ENCODE results near the gene YWHAH. TPM values are rescaled to one million over a fixed set of nuclear protein-coding genes. Genes with fewer than 3 reads are reported as not detected.
A peak's percentile ranks its signal among the peaks of the same experiment; 100 is the strongest.

The YWHAH gene
- total RNA-seq, 6 donors from 2014 or later = 46.1 to 208 (median 164) TPM

GRCh38 chr22:31906086-31906485 lies 38.2 kb upstream of the YWHAH start:
- Histone ChIP-seq H3K27me3 (no peaks in the 10 kb centered on the region), H3K4me1 (peaks cover 0 to 6% (median 1%) of the 10 kb centered on the region in 4 donors), H3K9me3 (no peaks in the 10 kb centered on the region), H3K27ac (no peak overlapping the region), H3K4me3 (no peak overlapping the region), H3K36me3 (peaks cover 0 to 40% (median 27%) of the 10 kb centered on the region in 4 donors)
- TF ChIP-seq CTCF (IDR thresholded peaks at IDR 0.05) = no peak
- TF ChIP-seq EP300 (IDR thresholded peaks at IDR 0.05) = no peak
- no peak for TF ChIP-seq POLR2AphosphoS5 (IDR thresholded peaks at IDR 0.05)
- no peak for TF ChIP-seq POLR2A (IDR thresholded peaks at IDR 0.05)
- ATAC-seq (ENCODE audit: low FRiP score in 2 of 2) (no peak), DNase-seq (peak in 1 of 2 donors; percentile 76)
- WGBS, 2 donors = 96% methylated on average over 10 to 16 of the region's 16 CpGs

DNA sequence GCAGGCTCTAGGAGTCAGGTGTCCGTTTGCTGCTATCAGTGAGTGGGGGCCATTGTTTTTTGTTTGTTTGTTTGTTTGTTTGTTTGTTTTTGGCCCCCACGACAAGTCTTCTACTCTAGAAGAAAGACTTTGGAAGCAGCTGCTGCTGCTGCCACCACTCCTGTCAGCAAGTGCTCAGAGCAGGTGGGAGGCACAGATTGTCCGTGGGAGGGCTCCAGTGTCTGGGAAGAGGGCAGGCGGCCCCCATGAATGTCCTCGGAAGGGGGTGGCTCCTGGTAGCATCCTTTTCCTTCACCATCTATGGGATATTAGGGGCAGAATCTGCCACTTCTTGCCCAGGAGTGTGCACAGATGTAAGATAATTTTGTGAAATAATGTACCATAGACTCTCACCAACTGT lies 37.8 kb upstream of the YWHAH start:
- H3K27me3 ChIP-seq = no peaks in the 10 kb centered on the region
- no peak for DNase-seq
- no peaks in the 10 kb centered on the region for H3K9me3 ChIP-seq
- peaks cover 0 to 3% (median 0%) of the 10 kb centered on the region in 4 donors for H3K4me1 ChIP-seq
- no peak overlapping the region for H3K4me3 ChIP-seq
- TF ChIP-seq POLR2A (IDR thresholded peaks at IDR 0.05) (no peak), CTCF (IDR thresholded peaks at IDR 0.05) (no peak), POLR2AphosphoS5 (IDR thresholded peaks at IDR 0.05) (no peak), EP300 (IDR thresholded peaks at IDR 0.05) (no peak)
- no peak for ATAC-seq (ENCODE audit: low FRiP score in 2 of 2)
- no peak overlapping the region for H3K27ac ChIP-seq
- WGBS, 2 donors = 93 to 94% methylated on average over 5 of the region's 5 CpGs
- peaks cover 0 to 40% (median 27%) of the 10 kb centered on the region in 4 donors for H3K36me3 ChIP-seq

DNA sequence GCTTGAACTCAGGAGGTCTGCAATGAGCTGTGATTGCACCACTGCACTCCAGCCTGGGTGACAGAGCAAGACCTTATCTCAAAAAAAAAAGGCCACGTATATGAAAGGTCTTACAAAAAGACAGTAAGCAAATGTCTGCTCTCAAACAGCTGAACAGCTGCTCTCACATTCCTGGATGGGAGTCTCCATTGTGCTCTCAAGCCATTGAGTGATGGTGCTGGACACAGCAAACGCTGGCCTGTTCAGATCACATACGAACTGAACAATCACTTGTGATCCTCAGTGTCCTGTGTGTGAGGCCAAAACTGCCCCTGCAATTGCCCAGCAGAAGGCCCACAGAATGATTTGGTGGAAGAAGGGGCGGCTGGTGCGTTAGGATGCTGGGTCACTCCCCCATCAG lies 34.4 kb upstream of the YWHAH start:
- Histone ChIP-seq H3K4me1 (no peaks in the 10 kb centered on the region), H3K4me3 (no peak overlapping the region), H3K36me3 (peaks cover 0 to 29% (median 18%) of the 10 kb centered on the region in 4 donors), H3K27me3 (no peaks in the 10 kb centered on the region), H3K27ac (no peak overlapping the region), H3K9me3 (no peaks in the 10 kb centered on the region)
- no peak for ATAC-seq (ENCODE audit: low FRiP score in 2 of 2)
- DNase-seq = no peak
- WGBS, 2 donors = 87 to 90% methylated on average over 5 of the region's 5 CpGs
- no peak for TF ChIP-seq POLR2A (IDR thresholded peaks at IDR 0.05)
- no peak for TF ChIP-seq POLR2AphosphoS5 (IDR thresholded peaks at IDR 0.05)
- no peak for TF ChIP-seq EP300 (IDR thresholded peaks at IDR 0.05)
- TF ChIP-seq CTCF (IDR thresholded peaks at IDR 0.05) = no peak

DNA sequence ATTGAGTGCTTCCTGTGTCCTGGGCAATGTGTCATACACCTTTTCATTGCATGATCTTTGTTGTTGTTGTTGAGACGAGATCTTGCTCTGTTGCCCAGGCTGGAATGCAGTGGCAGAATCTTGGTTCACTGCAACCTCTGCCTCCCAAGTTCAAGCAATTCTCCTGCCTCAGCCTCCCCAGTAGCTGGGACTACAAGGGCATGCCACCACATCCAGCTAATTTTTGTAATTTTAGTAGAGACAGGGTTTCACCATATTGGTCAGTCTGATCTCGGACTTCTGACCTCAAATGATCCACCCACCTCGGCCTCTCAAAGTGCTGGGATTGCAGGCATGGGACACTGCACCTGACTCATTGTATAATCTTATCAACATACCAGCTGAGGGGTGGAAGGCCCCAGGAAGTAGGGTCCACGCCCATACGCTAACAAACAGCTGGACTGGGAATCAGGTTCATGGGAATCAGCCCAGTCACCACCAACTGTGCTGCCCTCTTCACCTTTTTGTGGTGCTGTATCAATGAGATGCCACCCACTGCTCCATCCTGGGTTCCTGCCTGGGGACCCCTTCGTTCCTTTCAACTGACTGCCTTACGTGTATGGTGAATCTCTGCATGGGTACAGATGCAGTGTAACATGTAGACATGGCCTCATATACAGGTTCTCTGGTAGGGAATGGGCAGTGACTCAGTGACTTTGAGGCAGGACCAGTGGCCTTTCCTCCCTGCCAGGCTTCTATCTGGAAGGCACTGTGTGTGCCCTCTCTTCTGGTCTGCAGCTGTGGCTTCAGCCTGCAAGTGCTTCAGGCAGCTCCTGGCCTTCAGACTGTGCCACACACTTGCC lies 32.5 kb upstream of the YWHAH start:
- Histone ChIP-seq H3K27me3 (no peaks in the 10 kb centered on the region), H3K9me3 (no peaks in the 10 kb centered on the region), H3K4me1 (peaks cover 0 to 8% (median 3%) of the 10 kb centered on the region in 4 donors), H3K36me3 (peaks cover 0 to 15% (median 4%) of the 10 kb centered on the region in 4 donors), H3K27ac (no peak overlapping the region), H3K4me3 (no peak overlapping the region)
- no peak for DNase-seq
- no peak for TF ChIP-seq EP300 (IDR thresholded peaks at IDR 0.05)
- no peak for TF ChIP-seq CTCF (IDR thresholded peaks at IDR 0.05)
- no peak for TF ChIP-seq POLR2AphosphoS5 (IDR thresholded peaks at IDR 0.05)
- no peak for TF ChIP-seq POLR2A (IDR thresholded peaks at IDR 0.05)
- WGBS, 2 donors = 94 to 99% methylated on average over 5 to 7 of the region's 7 CpGs
- ATAC-seq (ENCODE audit: low FRiP score in 2 of 2) = no peak

DNA sequence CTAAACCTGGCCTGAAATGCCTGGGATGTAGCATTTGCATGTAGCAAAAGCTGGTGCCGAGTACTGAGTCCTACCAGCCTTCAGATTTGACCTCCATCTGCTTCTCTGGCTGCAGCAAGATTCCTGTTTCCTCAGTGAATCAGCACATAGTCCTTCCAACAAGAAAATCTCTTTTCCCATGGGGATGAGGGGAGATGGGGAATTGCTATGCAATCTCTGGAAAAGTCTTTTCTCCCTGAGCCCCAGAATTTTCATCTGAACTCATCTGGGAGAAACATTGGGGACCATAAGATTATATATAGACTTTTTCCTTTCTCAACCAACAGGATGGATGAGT lies 32.0 kb upstream of the YWHAH start:
- peaks cover 0 to 15% (median 3%) of the 10 kb centered on the region in 4 donors for H3K36me3 ChIP-seq
- no peak overlapping the region for H3K4me3 ChIP-seq
- H3K27me3 ChIP-seq = no peaks in the 10 kb centered on the region
- H3K27ac ChIP-seq = no peak overlapping the region
- H3K4me1 ChIP-seq = peaks cover 0 to 8% (median 6%) of the 10 kb centered on the region in 4 donors
- DNase-seq = no peak
- H3K9me3 ChIP-seq = no peaks in the 10 kb centered on the region
- ATAC-seq (ENCODE audit: low FRiP score in 2 of 2) = no peak
- 83 to 93% methylated on average over 1 of the region's 1 CpG for WGBS, 2 donors
- no peak for TF ChIP-seq EP300 (IDR thresholded peaks at IDR 0.05)
- no peak for TF ChIP-seq POLR2AphosphoS5 (IDR thresholded peaks at IDR 0.05)
- no peak for TF ChIP-seq POLR2A (IDR thresholded peaks at IDR 0.05)
- TF ChIP-seq CTCF (IDR thresholded peaks at IDR 0.05) = no peak
